Effector memory CD8-positive, alpha-beta T cell (primary cell): ENCODE data around the gene SRGAP2B.
A peak's percentile ranks its signal among the peaks of the same experiment; 100 is the strongest.
"Not testable (repeated sequence)": the region's sequence is repeated elsewhere in the genome, so short reads cannot be mapped to it uniquely, and the experiment has no call there.

Experiments used
- ATAC-seq: fragments of 150-1000 bp; cut with Tn5 transposase; replicated peaks from 2 replicates; pipeline ENCODE4 v1.10.0; 2021; ENCODE audit warnings: mild to moderate bottlenecking, moderate library complexity
- DNase-seq, 3 experiments: peaks; one replicate each; pipeline ENCODE4 v3.0.0; 2021
- H3K27ac Mint-ChIP-seq, 2 donors: one replicate each; pipeline ENCODE4 v1.8.0; 2022; ENCODE audit warnings: mild to moderate bottlenecking in 2 of 2, mixed read lengths in 2 of 2, moderate library complexity in 2 of 2
- H3K27me3 Mint-ChIP-seq, 2 donors: one replicate each; pipeline ENCODE4 v1.8.0; 2022; ENCODE audit warnings: mixed read lengths in 2 of 2
- H3K36me3 Mint-ChIP-seq: one replicate; pipeline ENCODE4 v1.8.0; 2022; ENCODE audit warnings: mild to moderate bottlenecking, moderate library complexity, mixed read lengths; ENCODE audit not compliant: insufficient read depth
- H3K4me1 Mint-ChIP-seq, 2 donors: one replicate each; pipeline ENCODE4 v1.8.0; 2022; ENCODE audit warnings: low read depth in 2 of 2, mixed read lengths in 2 of 2
- H3K4me3 Mint-ChIP-seq, 2 donors: one replicate each; pipeline ENCODE4 v1.8.0; 2022; ENCODE audit warnings: mild to moderate bottlenecking in 2 of 2, mixed read lengths in 2 of 2, moderate library complexity in 2 of 2
- H3K9me3 Mint-ChIP-seq, 2 donors: one replicate each; pipeline ENCODE4 v1.8.0; 2022; ENCODE audit warnings: mixed read lengths in 2 of 2

The SRGAP2B gene

GRCh38 chr1:145045571-145046273, 49.4 kb downstream of the SRGAP2B start:
- not testable (repeated sequence) for H3K27me3 Mint-ChIP-seq, H3K9me3 Mint-ChIP-seq, ATAC-seq, H3K4me1 Mint-ChIP-seq, H3K4me3 Mint-ChIP-seq, H3K27ac Mint-ChIP-seq, H3K36me3 Mint-ChIP-seq, DNase-seq

- not testable (repeated sequence) for DNase-seq, H3K9me3 Mint-ChIP-seq, H3K4me1 Mint-ChIP-seq, H3K36me3 Mint-ChIP-seq, H3K27ac Mint-ChIP-seq, H3K27me3 Mint-ChIP-seq, H3K4me3 Mint-ChIP-seq
- ATAC-seq, result peak; percentile 55
These were observed 53.6 kb downstream of the SRGAP2B start for GRCh38 chr1:145041519-145041918.

GRCh38 chr1:145036019-145036418, 59.1 kb downstream of the SRGAP2B start:
- not testable (repeated sequence) for H3K27ac Mint-ChIP-seq, H3K4me3 Mint-ChIP-seq, H3K4me1 Mint-ChIP-seq, H3K27me3 Mint-ChIP-seq, H3K9me3 Mint-ChIP-seq, DNase-seq, ATAC-seq, H3K36me3 Mint-ChIP-seq

GRCh38 chr1:145033523-145033922, 61.6 kb downstream of the SRGAP2B start:
- not testable (repeated sequence) for DNase-seq, ATAC-seq, H3K27ac Mint-ChIP-seq, H3K36me3 Mint-ChIP-seq, H3K27me3 Mint-ChIP-seq, H3K9me3 Mint-ChIP-seq, H3K4me1 Mint-ChIP-seq, H3K4me3 Mint-ChIP-seq

- not testable (repeated sequence) for H3K9me3 Mint-ChIP-seq, H3K4me3 Mint-ChIP-seq, H3K4me1 Mint-ChIP-seq, H3K27me3 Mint-ChIP-seq, H3K36me3 Mint-ChIP-seq, H3K27ac Mint-ChIP-seq, ATAC-seq, DNase-seq
These were observed 67.9 kb downstream of the SRGAP2B start for GRCh38 chr1:145027251-145027650.

GRCh38 chr1:145025286-145025685, 69.8 kb downstream of the SRGAP2B start:
- H3K27ac Mint-ChIP-seq, H3K36me3 Mint-ChIP-seq, ATAC-seq, H3K27me3 Mint-ChIP-seq, H3K4me3 Mint-ChIP-seq, H3K4me1 Mint-ChIP-seq, DNase-seq, H3K9me3 Mint-ChIP-seq: not testable (repeated sequence)

GRCh38 chr1:145022259-145022658, 72.9 kb downstream of the SRGAP2B start:
- H3K27me3 Mint-ChIP-seq, DNase-seq, H3K36me3 Mint-ChIP-seq, ATAC-seq, H3K27ac Mint-ChIP-seq, H3K4me1 Mint-ChIP-seq, H3K4me3 Mint-ChIP-seq, H3K9me3 Mint-ChIP-seq: not testable (repeated sequence)

GRCh38 chr1:145021749-145022148, 73.4 kb downstream of the SRGAP2B start:
- not testable (repeated sequence) for H3K9me3 Mint-ChIP-seq, H3K27ac Mint-ChIP-seq, ATAC-seq, H3K36me3 Mint-ChIP-seq, H3K4me1 Mint-ChIP-seq, H3K4me3 Mint-ChIP-seq, H3K27me3 Mint-ChIP-seq, DNase-seq

GRCh38 chr1:145019709-145020108, 75.4 kb downstream of the SRGAP2B start:
- not testable (repeated sequence) for H3K36me3 Mint-ChIP-seq, H3K27me3 Mint-ChIP-seq, DNase-seq, H3K27ac Mint-ChIP-seq, H3K4me3 Mint-ChIP-seq, H3K4me1 Mint-ChIP-seq, ATAC-seq, H3K9me3 Mint-ChIP-seq

- DNase-seq, ATAC-seq, H3K27ac Mint-ChIP-seq, H3K4me1 Mint-ChIP-seq, H3K27me3 Mint-ChIP-seq, H3K36me3 Mint-ChIP-seq, H3K4me3 Mint-ChIP-seq, H3K9me3 Mint-ChIP-seq: not testable (repeated sequence)
These were observed 77.4 kb downstream of the SRGAP2B start for GRCh38 chr1:145017725-145018124.

GRCh38 chr1:145016492-145016862, 78.7 kb downstream of the SRGAP2B start:
- H3K27ac Mint-ChIP-seq, H3K36me3 Mint-ChIP-seq, DNase-seq, ATAC-seq, H3K9me3 Mint-ChIP-seq, H3K4me3 Mint-ChIP-seq, H3K4me1 Mint-ChIP-seq, H3K27me3 Mint-ChIP-seq: not testable (repeated sequence)

GRCh38 chr1:145015744-145016491, 79.2 kb downstream of the SRGAP2B start:
- not testable (repeated sequence) for DNase-seq, H3K27me3 Mint-ChIP-seq, H3K9me3 Mint-ChIP-seq, H3K36me3 Mint-ChIP-seq, H3K4me1 Mint-ChIP-seq
- peak; percentile 73 for ATAC-seq
- Mint-ChIP-seq H3K4me3 (peak overlapping the region in 1 of 2 donors; percentile 29), H3K27ac (peak overlapping the region; percentile 24 to 79)

- ATAC-seq, DNase-seq, H3K4me3 Mint-ChIP-seq, H3K36me3 Mint-ChIP-seq, H3K27me3 Mint-ChIP-seq, H3K4me1 Mint-ChIP-seq, H3K27ac Mint-ChIP-seq, H3K9me3 Mint-ChIP-seq: not testable (repeated sequence)
These were observed 81.8 kb downstream of the SRGAP2B start for GRCh38 chr1:145013353-145013752.

GRCh38 chr1:145011811-145012210, 83.3 kb downstream of the SRGAP2B start:
- DNase-seq, H3K9me3 Mint-ChIP-seq, ATAC-seq, H3K27me3 Mint-ChIP-seq, H3K27ac Mint-ChIP-seq, H3K4me1 Mint-ChIP-seq, H3K36me3 Mint-ChIP-seq, H3K4me3 Mint-ChIP-seq: not testable (repeated sequence)
